Epithelial cell of proximal tubule (primary cell): ENCODE measurements around the gene SLC38A1. TPM values are rescaled to one million over a fixed set of nuclear protein-coding genes. Genes with fewer than 3 reads are reported as not detected.

ENCODE experiments used
- DNase-seq: peaks from one replicate; pipeline ENCODE4 v3.0.0-alpha.2; 2011; ENCODE audit warnings: low read depth
- H3K4me3 ChIP-seq: 2 replicates; pipeline ENCODE4 v1.5.1; 2011; ENCODE audit warnings: low read depth, mild to moderate bottlenecking, low read length
- total RNA-seq: library from RNA; depleted of rRNA; stranded (reverse); fragments of >200 nt; gene quantifications from 2 replicates; pipeline ENCODE4 v1.2.3, GENCODE V29; 2015
- TF ChIP-seq, protein P1 (sequence below): conservative IDR thresholded peaks from 2 replicates; pipeline ENCODE4 v1.5.1; 2012; ENCODE audit warnings: low read depth, mild to moderate bottlenecking, low read length

SLC38A1 gene
- total RNA-seq, 1 donor from 2014 or later, result 73.1 TPM

DNA sequence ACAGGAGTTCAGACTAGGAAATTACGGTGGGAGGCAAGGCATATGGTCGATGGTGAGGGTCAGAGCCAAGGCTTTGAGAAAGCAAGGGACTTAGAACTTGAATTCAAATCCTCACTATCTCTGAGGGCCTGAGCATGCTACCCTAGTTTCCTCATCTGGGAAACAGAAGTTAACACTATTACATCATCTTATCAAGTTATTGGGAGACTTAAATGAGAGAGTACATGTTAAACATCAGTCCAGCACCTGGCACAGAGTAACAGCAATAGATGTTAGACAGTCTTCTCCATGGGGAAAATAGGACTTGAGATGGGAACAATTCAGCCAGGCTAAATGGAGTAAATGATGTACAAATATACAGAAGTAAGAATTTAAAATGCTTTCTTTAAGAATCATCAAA lies 38.5 kb downstream of the SLC38A1 start:
- H3K4me3 ChIP-seq, result no peak overlapping the region
- TF ChIP-seq, protein P1, sequence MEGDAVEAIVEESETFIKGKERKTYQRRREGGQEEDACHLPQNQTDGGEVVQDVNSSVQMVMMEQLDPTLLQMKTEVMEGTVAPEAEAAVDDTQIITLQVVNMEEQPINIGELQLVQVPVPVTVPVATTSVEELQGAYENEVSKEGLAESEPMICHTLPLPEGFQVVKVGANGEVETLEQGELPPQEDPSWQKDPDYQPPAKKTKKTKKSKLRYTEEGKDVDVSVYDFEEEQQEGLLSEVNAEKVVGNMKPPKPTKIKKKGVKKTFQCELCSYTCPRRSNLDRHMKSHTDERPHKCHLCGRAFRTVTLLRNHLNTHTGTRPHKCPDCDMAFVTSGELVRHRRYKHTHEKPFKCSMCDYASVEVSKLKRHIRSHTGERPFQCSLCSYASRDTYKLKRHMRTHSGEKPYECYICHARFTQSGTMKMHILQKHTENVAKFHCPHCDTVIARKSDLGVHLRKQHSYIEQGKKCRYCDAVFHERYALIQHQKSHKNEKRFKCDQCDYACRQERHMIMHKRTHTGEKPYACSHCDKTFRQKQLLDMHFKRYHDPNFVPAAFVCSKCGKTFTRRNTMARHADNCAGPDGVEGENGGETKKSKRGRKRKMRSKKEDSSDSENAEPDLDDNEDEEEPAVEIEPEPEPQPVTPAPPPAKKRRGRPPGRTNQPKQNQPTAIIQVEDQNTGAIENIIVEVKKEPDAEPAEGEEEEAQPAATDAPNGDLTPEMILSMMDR, result no peak
- no peak for DNase-seq

DNA sequence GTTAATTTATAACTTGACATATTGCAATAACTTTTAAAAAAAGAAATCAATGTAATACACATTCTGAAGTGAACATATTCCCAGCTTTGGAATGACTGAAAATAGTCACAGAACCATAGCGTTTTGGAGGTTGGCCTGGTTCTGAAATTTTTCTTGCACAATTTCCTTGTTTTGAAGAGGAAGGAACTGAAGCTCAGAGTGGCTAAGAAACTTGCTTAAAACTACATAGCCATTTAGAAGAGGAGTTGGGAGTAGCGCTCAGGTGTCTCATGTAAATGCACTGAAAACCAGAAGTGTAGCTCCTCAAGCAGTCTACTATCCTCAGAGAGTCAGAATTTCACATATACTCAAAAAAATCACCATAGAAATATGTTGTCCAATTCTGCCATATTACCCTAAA lies 41.2 kb downstream of the SLC38A1 start:
- DNase-seq, result no peak
- no peak overlapping the region for H3K4me3 ChIP-seq
- TF ChIP-seq, protein P1, result no peak

DNA sequence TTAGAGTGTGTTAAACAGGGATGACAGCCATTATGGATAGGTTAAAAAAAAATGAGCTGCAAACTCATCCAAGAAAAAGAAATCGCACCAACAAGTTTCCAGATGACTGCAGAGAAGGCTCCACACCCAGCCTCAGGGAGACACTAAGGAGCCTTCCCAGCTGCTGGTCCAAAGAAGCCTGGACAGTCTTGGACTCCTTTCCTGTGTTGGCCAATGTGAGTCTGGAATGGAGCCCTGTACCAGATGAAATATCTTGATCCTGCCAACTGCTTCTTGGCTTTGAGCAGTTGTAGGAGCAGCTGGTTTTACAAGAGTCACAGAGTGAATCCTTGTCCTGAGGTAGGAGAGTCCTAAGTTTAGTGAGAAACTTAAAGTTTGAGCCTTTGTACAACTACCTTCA lies 44.5 kb downstream of the SLC38A1 start:
- DNase-seq, result no peak
- TF ChIP-seq, protein P1, result no peak
- H3K4me3 ChIP-seq, result no peak overlapping the region

DNA sequence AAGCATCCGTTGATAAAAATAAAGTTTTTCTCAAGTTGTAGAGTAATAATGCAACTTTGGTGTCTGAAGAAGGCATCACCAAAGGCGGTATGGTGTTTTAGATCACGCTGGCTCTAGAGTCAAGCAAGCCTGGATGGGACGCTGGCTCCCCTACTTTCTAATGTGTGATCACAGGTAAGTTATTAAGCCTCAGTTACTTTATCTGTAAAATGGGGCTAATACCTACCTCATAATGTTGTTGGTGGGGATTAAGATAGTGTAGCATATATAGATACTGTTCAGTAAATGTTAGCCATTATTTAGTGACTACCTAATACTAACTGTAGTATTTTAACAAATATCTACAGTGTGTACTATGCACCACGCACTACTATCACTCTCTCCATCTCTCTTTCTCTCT lies 45.8 kb downstream of the SLC38A1 start:
- no peak overlapping the region for H3K4me3 ChIP-seq
- no peak for DNase-seq
- TF ChIP-seq, protein P1, result no peak

DNA sequence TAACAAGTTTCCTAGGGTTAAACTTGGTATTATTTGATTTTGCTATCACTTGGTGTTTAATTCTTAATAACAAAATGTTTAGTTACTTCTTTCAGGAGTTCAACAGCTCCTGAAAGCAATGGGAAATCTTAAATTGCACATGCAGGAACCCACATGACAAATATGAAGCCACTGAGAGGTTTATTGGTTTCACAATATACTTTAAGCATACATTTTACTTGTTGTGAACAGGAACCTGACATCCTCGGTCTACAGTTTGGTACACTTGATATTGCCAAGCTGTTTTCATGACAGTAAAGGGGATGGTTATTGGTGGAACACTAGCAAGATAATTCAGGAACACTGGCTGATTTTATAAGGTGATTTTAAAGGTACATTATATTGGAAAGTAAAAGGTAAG lies 46.2 kb downstream of the SLC38A1 start:
- no peak for DNase-seq
- TF ChIP-seq, protein P1, result no peak
- no peak overlapping the region for H3K4me3 ChIP-seq

DNA sequence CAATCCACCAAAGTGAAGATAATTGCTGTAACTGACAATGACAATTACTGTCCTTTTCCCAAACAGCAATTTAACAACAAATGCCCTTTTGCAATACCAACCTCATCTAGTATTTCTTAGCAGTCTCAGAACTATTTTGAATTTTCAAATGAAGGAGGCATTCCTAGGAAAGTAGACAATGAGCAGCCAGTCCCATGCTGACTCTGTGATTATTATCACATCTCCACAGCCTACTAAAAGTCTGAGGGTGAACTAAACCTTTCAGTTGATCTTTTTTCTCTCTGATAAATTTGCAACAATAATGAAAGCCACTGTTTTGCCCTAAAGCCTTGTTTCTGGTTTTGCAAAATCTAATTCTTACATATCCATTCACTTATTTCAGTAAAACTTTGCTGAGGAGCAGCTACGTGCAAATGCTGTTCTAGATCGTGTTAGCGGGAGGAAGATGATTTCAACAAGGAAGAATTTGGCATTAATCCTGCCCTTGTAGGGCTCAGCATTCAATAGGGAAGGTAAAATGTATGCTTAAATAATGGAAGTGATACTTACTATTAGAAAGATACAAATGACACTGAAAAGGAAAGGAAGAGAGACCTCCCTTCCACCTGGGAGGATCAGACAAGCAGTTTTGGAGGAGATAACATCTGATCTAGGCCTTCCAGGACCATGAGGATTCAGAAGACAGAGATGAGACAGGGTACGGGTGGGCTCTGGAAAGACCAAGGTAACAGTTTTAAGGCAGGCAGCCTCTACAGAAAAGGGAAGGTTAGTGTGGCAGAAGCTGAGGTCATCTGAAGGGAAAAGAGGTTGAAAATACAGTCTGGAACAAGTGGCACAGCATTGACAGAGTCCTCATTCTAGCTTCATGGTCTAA lies 47.4 kb downstream of the SLC38A1 start:
- no peak overlapping the region for H3K4me3 ChIP-seq
- DNase-seq, result no peak

More for the DNA sequence above, 47.4 kb downstream of the SLC38A1 start:
- TF ChIP-seq, protein P1, result no peak
